ENCODE data around the gene OCSTAMP.

- TF ChIP-seq CTCF (conservative IDR thresholded peaks at IDR 0.05; ENCODE audit: low read depth in 2 of 2) = no peak
- no peak for TF ChIP-seq POLR2AphosphoS5 (IDR thresholded peaks at IDR 0.05; ENCODE audit: low read depth)
- TF ChIP-seq, protein P1, sequence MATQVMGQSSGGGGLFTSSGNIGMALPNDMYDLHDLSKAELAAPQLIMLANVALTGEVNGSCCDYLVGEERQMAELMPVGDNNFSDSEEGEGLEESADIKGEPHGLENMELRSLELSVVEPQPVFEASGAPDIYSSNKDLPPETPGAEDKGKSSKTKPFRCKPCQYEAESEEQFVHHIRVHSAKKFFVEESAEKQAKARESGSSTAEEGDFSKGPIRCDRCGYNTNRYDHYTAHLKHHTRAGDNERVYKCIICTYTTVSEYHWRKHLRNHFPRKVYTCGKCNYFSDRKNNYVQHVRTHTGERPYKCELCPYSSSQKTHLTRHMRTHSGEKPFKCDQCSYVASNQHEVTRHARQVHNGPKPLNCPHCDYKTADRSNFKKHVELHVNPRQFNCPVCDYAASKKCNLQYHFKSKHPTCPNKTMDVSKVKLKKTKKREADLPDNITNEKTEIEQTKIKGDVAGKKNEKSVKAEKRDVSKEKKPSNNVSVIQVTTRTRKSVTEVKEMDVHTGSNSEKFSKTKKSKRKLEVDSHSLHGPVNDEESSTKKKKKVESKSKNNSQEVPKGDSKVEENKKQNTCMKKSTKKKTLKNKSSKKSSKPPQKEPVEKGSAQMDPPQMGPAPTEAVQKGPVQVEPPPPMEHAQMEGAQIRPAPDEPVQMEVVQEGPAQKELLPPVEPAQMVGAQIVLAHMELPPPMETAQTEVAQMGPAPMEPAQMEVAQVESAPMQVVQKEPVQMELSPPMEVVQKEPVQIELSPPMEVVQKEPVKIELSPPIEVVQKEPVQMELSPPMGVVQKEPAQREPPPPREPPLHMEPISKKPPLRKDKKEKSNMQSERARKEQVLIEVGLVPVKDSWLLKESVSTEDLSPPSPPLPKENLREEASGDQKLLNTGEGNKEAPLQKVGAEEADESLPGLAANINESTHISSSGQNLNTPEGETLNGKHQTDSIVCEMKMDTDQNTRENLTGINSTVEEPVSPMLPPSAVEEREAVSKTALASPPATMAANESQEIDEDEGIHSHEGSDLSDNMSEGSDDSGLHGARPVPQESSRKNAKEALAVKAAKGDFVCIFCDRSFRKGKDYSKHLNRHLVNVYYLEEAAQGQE (IDR thresholded peaks at IDR 0.05; ENCODE audit: unreplicated experiment) = no peak
- no peak for TF ChIP-seq JUNB (IDR thresholded peaks at IDR 0.05; ENCODE audit: unreplicated experiment)
Observed at GRCh38 chr20:46594725-46595124, 44.3 kb upstream of the OCSTAMP start.

Measured in GM23338 (cell line).